Upper lobe of left lung (tissue), 4 donors: Measurements from ENCODE around the gene NCAM2.

Experiments
- CTCF ChIP-seq, 6 experiments: fragments of 450-650 bp in 4 of 6; fragments of 200-600 bp in 2 of 6; sonication (generic) in 2 of 6; IDR thresholded peaks; one replicate each; pipeline ENCODE4 v1.5.1; 2016 to 2019; ENCODE audit warnings: antibody characterized with exemption in 6 of 6
- EP300 ChIP-seq, 4 donors: sonication (generic); formaldehyde crosslinking; IDR thresholded peaks; one replicate each; pipeline ENCODE4 v1.5.1; 2017; ENCODE audit warnings: antibody characterized with exemption in 4 of 4, control low read depth in 2 of 4
- POLR2A ChIP-seq, 4 donors: fragments of 450-650 bp; IDR thresholded peaks; one replicate each; pipeline ENCODE4 v1.5.1; 2016 to 2017; ENCODE audit warnings: antibody characterized with exemption in 4 of 4, mild to moderate bottlenecking in 2 of 4
- POLR2AphosphoS5 ChIP-seq, 2 donors: sonication (generic); formaldehyde crosslinking; IDR thresholded peaks; one replicate each; pipeline ENCODE4 v1.5.1; 2017; ENCODE audit warnings: antibody characterized with exemption in 2 of 2

DNA sequence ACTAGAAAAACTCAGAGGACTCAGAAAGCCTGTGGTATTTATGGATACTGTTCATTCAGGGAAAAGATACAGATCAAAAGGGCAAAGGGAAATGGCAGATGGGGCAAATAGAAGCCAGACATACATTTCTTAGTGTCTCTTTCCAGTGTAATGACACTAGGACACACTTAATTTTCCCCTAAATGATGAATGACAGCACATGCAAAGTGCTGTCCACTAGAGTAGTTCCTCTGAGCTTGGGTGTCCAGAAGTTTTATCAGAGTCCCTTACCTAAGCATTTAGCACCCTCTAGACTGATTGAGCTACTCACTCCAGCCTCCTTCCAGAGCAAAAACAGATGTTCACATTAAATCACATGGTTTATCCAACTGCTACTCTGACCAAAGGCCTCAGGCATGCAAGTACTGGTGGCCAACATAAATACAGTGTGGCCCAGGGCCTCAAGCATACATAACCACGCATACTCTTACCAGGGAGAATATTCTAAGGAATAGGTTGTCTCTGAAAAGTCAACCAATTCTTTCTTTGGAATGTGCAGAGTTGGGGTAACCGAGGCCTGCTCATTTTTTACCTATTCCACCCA lies 166.9 kb downstream of the NCAM2 start:
- TF ChIP-seq EP300 (IDR thresholded peaks at IDR 0.05) (no peak), CTCF (IDR thresholded peaks at IDR 0.05) (no peak), POLR2A (IDR thresholded peaks at IDR 0.05) (no peak), POLR2AphosphoS5 (IDR thresholded peaks at IDR 0.05) (no peak)
